Neural cell (in vitro differentiated cells): ENCODE results near the gene JPT2. TPM values are rescaled to one million over a fixed set of nuclear protein-coding genes. Genes with fewer than 3 reads are reported as not detected.

Experiments used
- H2AFZ ChIP-seq: fragments of 200-600, 300-800 bp; sonication (generic), shearing (Covaris generic); 2 replicates; pipeline ENCODE4 v1.6.0; 2014; ENCODE audit warnings: low read depth, mild to moderate bottlenecking, antibody characterized with exemption, low read length, moderate library complexity
- H3F3A ChIP-seq: fragments of 200-600 bp; shearing (Covaris generic); 2 replicates; pipeline ENCODE4 v1.6.1; 2016; ENCODE audit warnings: mild to moderate bottlenecking, moderate library complexity, mixed read lengths, antibody characterized with exemption, low read length; ENCODE audit not compliant: insufficient read depth, poor library complexity, severe bottlenecking
- H3K27ac ChIP-seq: fragments of 200-600, 300-800 bp; sonication (generic), shearing (Covaris generic); 2 replicates; pipeline ENCODE4 v1.5.1; 2014; ENCODE audit warnings: mild to moderate bottlenecking, low read length, moderate library complexity
- H3K27me3 ChIP-seq: fragments of 300-800, 200-600 bp; sonication (generic), shearing (Covaris generic); 2 replicates; pipeline ENCODE4 v1.6.0; 2014; ENCODE audit warnings: mild to moderate bottlenecking, low read depth, low read length, moderate library complexity; ENCODE audit not compliant: insufficient read depth
- H3K36me3 ChIP-seq: fragments of 300-800, 200-600 bp; sonication (generic), shearing (Covaris generic); 2 replicates; pipeline ENCODE4 v1.5.1; 2014; ENCODE audit warnings: mild to moderate bottlenecking, antibody characterized with exemption, low read length, moderate library complexity; ENCODE audit not compliant: insufficient read depth
- H3K4me2 ChIP-seq: fragments of 300-800, 200-600 bp; sonication (generic), shearing (Covaris generic); 2 replicates; pipeline ENCODE4 v1.6.0; 2014; ENCODE audit warnings: mild to moderate bottlenecking, low read length
- H3K4me3 ChIP-seq: fragments of 300-800, 200-600 bp; sonication (generic), shearing (Covaris generic); 2 replicates; pipeline ENCODE4 v1.5.1; 2014; ENCODE audit warnings: mild to moderate bottlenecking, low read length, moderate library complexity
- H3K79me2 ChIP-seq: fragments of 200-600 bp; shearing (Covaris generic); replicated peaks from 2 replicates; pipeline ENCODE4 v1.6.0; 2014; ENCODE audit warnings: mild to moderate bottlenecking, low read length, moderate library complexity; ENCODE audit not compliant: insufficient read depth
- H3K9ac ChIP-seq: fragments of 300-800, 200-600 bp; sonication (generic), shearing (Covaris generic); 2 replicates; pipeline ENCODE4 v1.6.1; 2016; ENCODE audit warnings: mild to moderate bottlenecking, low read length, mixed read lengths
- H3K9me2 ChIP-seq: fragments of 200-600 bp; shearing (Covaris generic); 2 replicates; pipeline ENCODE4 v1.6.1; 2016; ENCODE audit warnings: mild to moderate bottlenecking, low read length, mixed read lengths; ENCODE audit not compliant: insufficient read depth
- H3K9me3 ChIP-seq: fragments of 200-600, 300-800 bp; sonication (generic), shearing (Covaris generic); 2 replicates; pipeline ENCODE4 v1.6.1; 2016; ENCODE audit warnings: mild to moderate bottlenecking, mixed run types, low read length, moderate library complexity, mixed read lengths
- H4K20me1 ChIP-seq: fragments of 200-600 bp; shearing (Covaris generic); 2 replicates; pipeline ENCODE4 v1.6.1; 2016; ENCODE audit warnings: mild to moderate bottlenecking, mixed run types; ENCODE audit not compliant: insufficient read depth
- CTCF ChIP-seq: fragments of 450-650 bp; IDR thresholded peaks from 2 replicates; pipeline ENCODE4 v1.5.1; 2014; ENCODE audit warnings: antibody characterized with exemption, mild to moderate bottlenecking, moderate library complexity; ENCODE audit not compliant: poor library complexity, severe bottlenecking
- EP300 ChIP-seq: fragments of 450-650 bp; conservative IDR thresholded peaks from 2 replicates; pipeline ENCODE4 v1.6.1; 2014; ENCODE audit warnings: antibody characterized with exemption, mild to moderate bottlenecking, moderate library complexity; ENCODE audit not compliant: poor library complexity, severe bottlenecking
- EZH2 ChIP-seq: fragments of 200-600, 300-800 bp; shearing (Covaris generic), sonication (generic); IDR thresholded peaks from 2 replicates; pipeline ENCODE4 v1.6.1; 2014; ENCODE audit warnings: antibody characterized with exemption, low read length, borderline replicate concordance, mild to moderate bottlenecking; ENCODE audit not compliant: insufficient read depth, poor library complexity, severe bottlenecking
- MXI1 ChIP-seq: fragments of 450-650 bp; conservative IDR thresholded peaks from 2 replicates; pipeline ENCODE4 v1.6.1; 2014; ENCODE audit warnings: antibody characterized with exemption, mild to moderate bottlenecking; ENCODE audit not compliant: poor library complexity, severe bottlenecking
- POLR2AphosphoS5 ChIP-seq: IDR thresholded peaks from 2 replicates; pipeline ENCODE4 v1.6.1; 2012
- RAD21 ChIP-seq: fragments of 450-650 bp; conservative IDR thresholded peaks from 2 replicates; pipeline ENCODE4 v1.6.1; 2014; ENCODE audit warnings: antibody characterized with exemption, mild to moderate bottlenecking, moderate library complexity
- REST ChIP-seq: IDR thresholded peaks from 2 replicates; pipeline ENCODE4 v1.6.1; 2012; ENCODE audit warnings: borderline replicate concordance
- SMC3 ChIP-seq: fragments of 450-650 bp; conservative IDR thresholded peaks from 2 replicates; pipeline ENCODE4 v1.6.1; 2014; ENCODE audit warnings: antibody characterized with exemption, mild to moderate bottlenecking, moderate library complexity; ENCODE audit not compliant: poor library complexity
- TAF1 ChIP-seq: IDR thresholded peaks from 2 replicates; pipeline ENCODE4 v1.6.1; 2012; ENCODE audit warnings: low read depth
- polyA plus RNA-seq: library from polyadenylated mRNA; depleted of rRNA; stranded (reverse); fragments of >200 nt; gene quantifications from 2 replicates; pipeline ENCODE4 v1.2.3, GENCODE V29; 2014

Gene JPT2
- polyA plus RNA-seq, 1 donor from 2014 or later = 61.4 TPM

- TF ChIP-seq TAF1 (no peak), EP300 (no peak), POLR2AphosphoS5 (no peak), SMC3 (no peak), MXI1 (no peak), REST (no peak), EZH2 (no peak), RAD21 (no peak), CTCF (no peak)
- H3K9me2 ChIP-seq = no peaks in the 10 kb centered on the region
- H3K79me2 ChIP-seq = no peaks in the 10 kb centered on the region
- H3F3A ChIP-seq = no peaks in the 10 kb centered on the region
- H2AFZ ChIP-seq = no peak overlapping the region
- no peak overlapping the region for H3K9ac ChIP-seq
- no peaks in the 10 kb centered on the region for H4K20me1 ChIP-seq
- H3K9me3 ChIP-seq = no peaks in the 10 kb centered on the region
- H3K4me2 ChIP-seq = no peak overlapping the region
- no peaks in the 10 kb centered on the region for H3K27me3 ChIP-seq
- H3K36me3 ChIP-seq = no peaks in the 10 kb centered on the region
- H3K4me3 ChIP-seq = no peak overlapping the region
- no peak overlapping the region for H3K27ac ChIP-seq
Measured at GRCh38 chr16:1662543-1662942, 15.5 kb upstream of the JPT2 start.

GRCh38 chr16:1665829-1666228, 12.2 kb upstream of the JPT2 start:
- H3K4me3 ChIP-seq = no peak overlapping the region
- no peaks in the 10 kb centered on the region for H3K9me2 ChIP-seq
- no peaks in the 10 kb centered on the region for H3K36me3 ChIP-seq
- H2AFZ ChIP-seq = no peak overlapping the region
- H3K4me2 ChIP-seq = no peak overlapping the region
- no peaks in the 10 kb centered on the region for H3K79me2 ChIP-seq
- no peak overlapping the region for H3K9ac ChIP-seq
- H4K20me1 ChIP-seq = no peaks in the 10 kb centered on the region
- no peaks in the 10 kb centered on the region for H3K27me3 ChIP-seq
- no peak overlapping the region for H3K27ac ChIP-seq
- H3F3A ChIP-seq = no peaks in the 10 kb centered on the region
- no peak for TF ChIP-seq RAD21
- TF ChIP-seq MXI1 = no peak
- TF ChIP-seq POLR2AphosphoS5 = no peak
- no peak for TF ChIP-seq EZH2
- no peak for TF ChIP-seq TAF1
- no peak for TF ChIP-seq EP300
- TF ChIP-seq SMC3 = no peak
- TF ChIP-seq REST = no peak
- TF ChIP-seq CTCF = no peak
- H3K9me3 ChIP-seq = no peaks in the 10 kb centered on the region
